ENCODE measurements around the gene ATRNL1. TPM values are rescaled to one million over a fixed set of nuclear protein-coding genes. Genes with fewer than 3 reads are reported as not detected.

The ATRNL1 gene
- total RNA-seq, 1 experiment from 2014 or later = 1.3 TPM

- H3K27ac ChIP-seq (ENCODE audit: low read depth, low read length) = no peak overlapping the region
- RAD21 ChIA-PET (ENCODE audit: low non-redundant PET in 1 of 2, low total read pairs in 2 of 2, uncharacterized antibody in 2 of 2, unreplicated experiment in 2 of 2) = no interaction called here
- no peaks in the 10 kb centered on the region for H3K36me3 ChIP-seq (ENCODE audit: control insufficient read depth in 1 of 2, insufficient read depth in 2 of 2, low read length in 2 of 2)
- no peaks in the 10 kb centered on the region for H3K79me2 ChIP-seq (ENCODE audit: insufficient read depth, low read length)
- no peak for TF ChIP-seq SRF (IDR thresholded peaks at IDR 0.05; ENCODE audit: low read depth)
- TF ChIP-seq CTCF (IDR thresholded peaks at IDR 0.05 in 2 of 3, conservative IDR thresholded peaks at IDR 0.05 in 1 of 3; ENCODE audit: borderline replicate concordance in 1 of 3, insufficient read depth in 1 of 3, low read depth in 2 of 3, low read length in 2 of 3) = no peak
- TF ChIP-seq ZFX (IDR thresholded peaks at IDR 0.05) = no peak
- TF ChIP-seq ELF1 (IDR thresholded peaks at IDR 0.05; ENCODE audit: borderline replicate concordance, low read depth) = no peak
- TF ChIP-seq EZH2 (IDR thresholded peaks at IDR 0.05) = no peak
- TF ChIP-seq EGR1 (IDR thresholded peaks at IDR 0.05; ENCODE audit: low read depth) = no peak
- no peak for TF ChIP-seq CEBPB (IDR thresholded peaks at IDR 0.05; ENCODE audit: low read depth)
- TF ChIP-seq POLR2A (IDR thresholded peaks at IDR 0.05; ENCODE audit: borderline replicate concordance, extremely low read depth, insufficient read depth, insufficient read length) = no peak
- TF ChIP-seq ZNF274 (IDR thresholded peaks at IDR 0.05; ENCODE audit: low read depth, low read length) = no peak
- no peak for TF ChIP-seq ZBTB33 (IDR thresholded peaks at IDR 0.05; ENCODE audit: extremely low read depth, insufficient replicate concordance, low read length)
- no peak for TF ChIP-seq CBX3 (IDR thresholded peaks at IDR 0.05; ENCODE audit: low read depth)
- TF ChIP-seq ATF3 (IDR thresholded peaks at IDR 0.05) = no peak
- no peak for TF ChIP-seq YY1 (IDR thresholded peaks at IDR 0.05; ENCODE audit: extremely low read depth, insufficient replicate concordance, low read depth, low read length)
- no peak for TF ChIP-seq EZH2phosphoT487 (IDR thresholded peaks at IDR 0.05; ENCODE audit: borderline replicate concordance)
- POLR2A ChIA-PET = no interaction called here
- intact Hi-C loops (cut with micrococcal nuclease) = no loop called here
- H2AFZ ChIP-seq (ENCODE audit: low read depth, low read length, poor library complexity, severe bottlenecking) = no peak overlapping the region
- no peak overlapping the region for H3K4me2 ChIP-seq (ENCODE audit: low read length)
- CTCF ChIA-PET = no interaction called here
- no peak overlapping the region for H3K4me3 ChIP-seq (replicated peaks in 1 of 2; ENCODE audit: low read depth in 1 of 2, low read length in 2 of 2)
- H3K27me3 ChIP-seq (ENCODE audit: insufficient read depth, low read length) = no peaks in the 10 kb centered on the region
- H4K20me1 ChIP-seq (ENCODE audit: insufficient read depth) = no peaks in the 10 kb centered on the region
- H3K4me1 ChIP-seq (ENCODE audit: control insufficient read depth in 1 of 2, insufficient read depth in 2 of 2, low read length in 2 of 2) = no peaks in the 10 kb centered on the region
- no TSS peak for BruUV-seq (replicated peaks)
- H3K9me2 ChIP-seq (ENCODE audit: insufficient read depth) = no peaks in the 10 kb centered on the region
- no peaks in the 10 kb centered on the region for H3K9me3 ChIP-seq (ENCODE audit: control insufficient read depth in 1 of 2, insufficient read depth in 1 of 2, low read depth in 1 of 2, low read length in 2 of 2)
- ATAC-seq (no peak), DNase-seq (ENCODE audit: low read depth, low spot score) (no peak)
- H3K9ac ChIP-seq (ENCODE audit: low read length) = no peak overlapping the region
Measured at GRCh38 chr10:115539142-115539762, 446.1 kb downstream of the ATRNL1 start.
